22Rv1 (cell line): ENCODE results near the gene RNF227.
A peak's percentile ranks its signal among the peaks of the same experiment; 100 is the strongest.

Experiments used
- ZFX ChIP-seq: fragments of 450-650 bp; IDR thresholded peaks from 2 replicates; pipeline ENCODE4 v1.6.1; 2017; ENCODE audit warnings: antibody characterized with exemption, borderline replicate concordance
- TF ChIP-seq, protein P1 (sequence below): fragments of 450-650 bp; IDR thresholded peaks from 2 replicates; pipeline ENCODE4 v1.5.1; 2017; ENCODE audit warnings: mild to moderate bottlenecking

DNA sequence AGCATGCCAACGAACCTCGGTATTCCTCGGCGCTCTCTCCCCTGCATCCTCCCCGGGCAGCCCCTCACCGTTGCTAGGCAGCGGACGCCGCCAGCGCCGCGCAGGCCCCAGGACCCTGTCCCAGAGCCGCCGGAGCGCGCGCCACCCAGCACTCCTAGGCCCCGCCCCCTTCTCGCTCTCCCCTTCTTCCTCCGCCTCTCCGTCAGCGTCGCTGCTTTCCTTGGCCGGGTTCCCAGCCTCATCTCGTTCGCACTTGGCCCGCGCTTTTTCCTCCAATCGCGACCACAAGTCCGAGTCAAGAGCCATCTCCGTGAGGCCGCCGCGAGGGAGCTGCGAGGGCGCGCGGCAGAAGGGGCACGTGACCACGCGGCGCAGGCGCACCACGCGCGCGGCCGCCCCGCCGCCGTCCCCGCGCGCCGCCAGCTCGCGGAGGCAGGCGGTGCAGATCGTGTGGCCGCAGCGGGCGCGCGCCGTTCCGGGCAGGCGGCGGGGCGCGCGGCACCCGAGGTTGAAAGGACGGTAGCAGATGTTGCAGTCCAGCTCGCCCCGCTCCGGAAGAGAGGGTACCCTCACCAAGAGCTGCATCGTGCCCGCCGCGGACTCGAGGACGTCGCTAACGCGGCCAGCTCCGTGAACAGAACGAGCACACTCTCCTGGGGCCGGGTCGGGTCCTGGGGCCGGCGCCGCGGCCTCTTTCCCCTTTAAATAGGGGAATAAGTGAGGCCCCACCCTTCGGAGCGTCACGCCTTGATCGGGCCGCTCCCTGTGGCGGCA lies at the start of gene RNF227:
- TF ChIP-seq ZFX = no peak
- TF ChIP-seq, protein P1, sequence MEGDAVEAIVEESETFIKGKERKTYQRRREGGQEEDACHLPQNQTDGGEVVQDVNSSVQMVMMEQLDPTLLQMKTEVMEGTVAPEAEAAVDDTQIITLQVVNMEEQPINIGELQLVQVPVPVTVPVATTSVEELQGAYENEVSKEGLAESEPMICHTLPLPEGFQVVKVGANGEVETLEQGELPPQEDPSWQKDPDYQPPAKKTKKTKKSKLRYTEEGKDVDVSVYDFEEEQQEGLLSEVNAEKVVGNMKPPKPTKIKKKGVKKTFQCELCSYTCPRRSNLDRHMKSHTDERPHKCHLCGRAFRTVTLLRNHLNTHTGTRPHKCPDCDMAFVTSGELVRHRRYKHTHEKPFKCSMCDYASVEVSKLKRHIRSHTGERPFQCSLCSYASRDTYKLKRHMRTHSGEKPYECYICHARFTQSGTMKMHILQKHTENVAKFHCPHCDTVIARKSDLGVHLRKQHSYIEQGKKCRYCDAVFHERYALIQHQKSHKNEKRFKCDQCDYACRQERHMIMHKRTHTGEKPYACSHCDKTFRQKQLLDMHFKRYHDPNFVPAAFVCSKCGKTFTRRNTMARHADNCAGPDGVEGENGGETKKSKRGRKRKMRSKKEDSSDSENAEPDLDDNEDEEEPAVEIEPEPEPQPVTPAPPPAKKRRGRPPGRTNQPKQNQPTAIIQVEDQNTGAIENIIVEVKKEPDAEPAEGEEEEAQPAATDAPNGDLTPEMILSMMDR = 0 out of 2 replicates have a peak, but pooled peaks have one; percentile 17
